Measurements from ENCODE around the gene DYTN.

DNA sequence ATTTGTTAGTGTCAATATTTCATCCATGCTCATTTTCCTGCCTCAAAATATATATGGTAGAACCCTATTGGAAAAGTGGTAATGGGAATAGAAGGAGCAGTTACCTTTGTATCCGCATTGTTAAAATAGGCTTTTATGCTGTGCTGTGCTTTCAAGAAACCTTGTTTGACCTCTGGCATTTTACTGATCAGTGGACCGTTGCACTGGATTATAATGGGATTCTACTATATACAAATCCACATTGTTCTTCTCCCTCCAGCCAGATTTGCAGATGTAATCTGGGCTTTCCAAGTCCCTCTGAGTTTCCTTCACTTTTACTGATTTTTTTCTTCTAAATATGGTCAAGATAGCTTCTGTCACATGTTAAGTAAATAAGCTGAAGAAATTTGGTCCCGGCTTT lies 99.2 kb downstream of the DYTN start:
- TF ChIP-seq, protein P1, sequence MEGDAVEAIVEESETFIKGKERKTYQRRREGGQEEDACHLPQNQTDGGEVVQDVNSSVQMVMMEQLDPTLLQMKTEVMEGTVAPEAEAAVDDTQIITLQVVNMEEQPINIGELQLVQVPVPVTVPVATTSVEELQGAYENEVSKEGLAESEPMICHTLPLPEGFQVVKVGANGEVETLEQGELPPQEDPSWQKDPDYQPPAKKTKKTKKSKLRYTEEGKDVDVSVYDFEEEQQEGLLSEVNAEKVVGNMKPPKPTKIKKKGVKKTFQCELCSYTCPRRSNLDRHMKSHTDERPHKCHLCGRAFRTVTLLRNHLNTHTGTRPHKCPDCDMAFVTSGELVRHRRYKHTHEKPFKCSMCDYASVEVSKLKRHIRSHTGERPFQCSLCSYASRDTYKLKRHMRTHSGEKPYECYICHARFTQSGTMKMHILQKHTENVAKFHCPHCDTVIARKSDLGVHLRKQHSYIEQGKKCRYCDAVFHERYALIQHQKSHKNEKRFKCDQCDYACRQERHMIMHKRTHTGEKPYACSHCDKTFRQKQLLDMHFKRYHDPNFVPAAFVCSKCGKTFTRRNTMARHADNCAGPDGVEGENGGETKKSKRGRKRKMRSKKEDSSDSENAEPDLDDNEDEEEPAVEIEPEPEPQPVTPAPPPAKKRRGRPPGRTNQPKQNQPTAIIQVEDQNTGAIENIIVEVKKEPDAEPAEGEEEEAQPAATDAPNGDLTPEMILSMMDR (IDR thresholded peaks at IDR 0.05 in 2 of 3, conservative IDR thresholded peaks at IDR 0.05 in 1 of 3; ENCODE audit: borderline replicate concordance in 1 of 3, insufficient read depth in 1 of 3, low read depth in 2 of 3, low read length in 2 of 3): no peak
- TF ChIP-seq YY1 (IDR thresholded peaks at IDR 0.05; ENCODE audit: extremely low read depth, insufficient replicate concordance, low read depth, low read length) (no peak), ZNF274 (IDR thresholded peaks at IDR 0.05; ENCODE audit: low read depth, low read length) (no peak), EZH2phosphoT487 (IDR thresholded peaks at IDR 0.05; ENCODE audit: borderline replicate concordance) (no peak), POLR2A (IDR thresholded peaks at IDR 0.05; ENCODE audit: borderline replicate concordance, extremely low read depth, insufficient read depth, insufficient read length) (no peak), SRF (IDR thresholded peaks at IDR 0.05; ENCODE audit: low read depth) (no peak), POLR2AphosphoS5 (IDR thresholded peaks at IDR 0.05; ENCODE audit: low read depth, low read length) (no peak), EZH2 (IDR thresholded peaks at IDR 0.05) (no peak), CEBPB (IDR thresholded peaks at IDR 0.05; ENCODE audit: low read depth) (no peak), SIN3A (IDR thresholded peaks at IDR 0.05; ENCODE audit: low read depth) (no peak), SP1 (IDR thresholded peaks at IDR 0.05; ENCODE audit: low read depth) (no peak), JUND (IDR thresholded peaks at IDR 0.05) (no peak)

Measured in HCT116 (cell line).